Germinal center (tissue), 1 donor: ENCODE measurements around the gene OR6C68.
"Not testable (repeated sequence)": the region's sequence is repeated elsewhere in the genome, so short reads cannot be mapped to it uniquely, and the experiment has no call there.

Experiments used
- DNase-seq: peaks from one replicate; pipeline ENCODE4 v3.0.0; 2012; ENCODE audit warnings: mixed read lengths, low spot score

OR6C68 gene

GRCh38 chr12:55492078-55492477, at the start of gene OR6C68:
Gene OR6C68 (plus strand): TSS chr12:55492378. CDS start chr12:55492378, 0 bp downstream.
- DNase-seq, result no peak

GRCh38 chr12:55443776-55444175, 48.4 kb upstream of the OR6C68 start, which contains the start of gene OR6C2:
Gene OR6C2 (plus strand): TSS chr12:55444076. CDS start chr12:55452214, 8,138 bp downstream.
- no peak for DNase-seq

GRCh38 chr12:55445357-55445756, 46.8 kb upstream of the OR6C68 start:
- no peak for DNase-seq

GRCh38 chr12:55446326-55446725, 45.9 kb upstream of the OR6C68 start:
- no peak for DNase-seq

- DNase-seq, result no peak
Measured at GRCh38 chr12:55448825-55449224, 43.4 kb upstream of the OR6C68 start.

- not testable (repeated sequence) for DNase-seq
Measured at GRCh38 chr12:55464926-55465325, 27.3 kb upstream of the OR6C68 start.

GRCh38 chr12:55467836-55468235, 24.3 kb upstream of the OR6C68 start:
- DNase-seq, result peak; percentile 39

- DNase-seq, result no peak
Measured at GRCh38 chr12:55469291-55469690, 22.9 kb upstream of the OR6C68 start.

- no peak for DNase-seq
Measured at GRCh38 chr12:55470088-55470829, 21.9 kb upstream of the OR6C68 start, which contains the start of gene OR6C70. Gene OR6C70 (minus strand): TSS chr12:55470138. CDS start chr12:55470138, 0 bp downstream.

GRCh38 chr12:55472264-55472663, 19.9 kb upstream of the OR6C68 start:
- no peak for DNase-seq

- not testable (repeated sequence) for DNase-seq
Measured at GRCh38 chr12:55479136-55479535, 13.0 kb upstream of the OR6C68 start.

GRCh38 chr12:55484284-55484683, 7.9 kb upstream of the OR6C68 start:
- DNase-seq, result not testable (repeated sequence)

- DNase-seq, result no peak
Measured at GRCh38 chr12:55495490-55495889, 3.3 kb downstream of the OR6C68 start.

- DNase-seq, result no peak
Measured at GRCh38 chr12:55499231-55499630, 7.1 kb downstream of the OR6C68 start.

- no peak for DNase-seq
Measured at GRCh38 chr12:55499810-55500252, 7.7 kb downstream of the OR6C68 start.

- no peak for DNase-seq
Measured at GRCh38 chr12:55501601-55502000, 9.4 kb downstream of the OR6C68 start.

GRCh38 chr12:55515696-55516095, 23.5 kb downstream of the OR6C68 start:
- DNase-seq, result no peak

GRCh38 chr12:55516391-55516790, 24.2 kb downstream of the OR6C68 start:
- DNase-seq, result no peak
